GM12878 (cell line): ENCODE data around the gene SPAM1. TPM values are rescaled to one million over a fixed set of nuclear protein-coding genes. Genes with fewer than 3 reads are reported as not detected.

ENCODE experiments used
- ATAC-seq: fragments of 200-7000 bp; cut with Tn5 transposase; 3 replicates; pipeline ENCODE4 v1.9.1; 2020; ENCODE audit warnings: mild to moderate bottlenecking, moderate library complexity
- BruUV-seq: library from RNA; stranded (reverse); fragments of 400-500 nt; replicated peaks from 2 replicates; lab custom pipeline; 2021; lab: Mats Ljungman, UMichigan
- CTCF ChIA-PET: fragments of 300-600 bp; sonication (Branson Sonifier 250); formaldehyde crosslinking; extraction: SDS; loops from one replicate; lab custom pipeline; 2021; ENCODE audit warnings: inconsistent platforms; lab: Yijun Ruan, JAX
- POLR2A ChIA-PET: fragments of 350-600 bp; formaldehyde crosslinking; extraction: SDS; loops from one replicate; lab custom pipeline; 2021; ENCODE audit warnings: inconsistent platforms; lab: Charles Lee
- RAD21 ChIA-PET: fragments of 300-600 bp; sonication (Branson Sonifier 250); formaldehyde crosslinking; loops from one replicate; lab custom pipeline; 2023; ENCODE audit warnings: antibody characterized with exemption; ENCODE audit not compliant: unreplicated experiment; lab: Charles Lee
- SMC1A ChIA-PET: fragments of 300-600 bp; sonication (Branson Sonifier 250); formaldehyde crosslinking; loops from one replicate; lab custom pipeline; 2023; ENCODE audit not compliant: unreplicated experiment, uncharacterized antibody; lab: Charles Lee
- DNase-seq: peaks from one replicate; pipeline ENCODE4 v3.0.0-alpha.2; 2011; ENCODE audit warnings: low read depth, low spot score
- FAIRE-seq: peaks from 3 replicates; lab custom pipeline; 2011; peaks lifted over from hg19 to GRCh38; lab: Jason Lieb, UNC
- H2AFZ ChIP-seq: 2 replicates; pipeline ENCODE4 v1.6.0; 2011; ENCODE audit warnings: low read depth, low read length, control low read depth; ENCODE audit not compliant: control insufficient read depth
- H3K27ac ChIP-seq: 2 replicates; pipeline ENCODE4 v1.5.1; 2011; ENCODE audit warnings: control low read depth; ENCODE audit not compliant: control insufficient read depth, insufficient read depth
- H3K27me3 ChIP-seq, 2 experiments: replicated peaks in 1 of 2; 2 replicates each; pipeline versions ENCODE4 v1.6.0 to v1.6.1; 2011; ENCODE audit warnings: low read length in 1 of 2; ENCODE audit not compliant: control insufficient read depth in 2 of 2, insufficient read depth in 2 of 2
- H3K36me3 ChIP-seq, 2 experiments: 2 replicates each; pipeline ENCODE4 v1.5.1; 2011; ENCODE audit warnings: low read length in 1 of 2; ENCODE audit not compliant: control insufficient read depth in 2 of 2, insufficient read depth in 2 of 2
- H3K4me1 ChIP-seq: 2 replicates; pipeline ENCODE4 v1.6.1; 2011; ENCODE audit warnings: mild to moderate bottlenecking, low read length, moderate library complexity, mixed read lengths; ENCODE audit not compliant: control insufficient read depth, insufficient read depth
- H3K4me2 ChIP-seq: 2 replicates; pipeline ENCODE4 v1.6.0; 2011; ENCODE audit warnings: control low read depth; ENCODE audit not compliant: control insufficient read depth, insufficient read depth
- H3K4me3 ChIP-seq: fragments of 200-600 bp; sonication (generic); 2 replicates; pipeline ENCODE4 v1.5.1; 2016
- H3K79me2 ChIP-seq: 2 replicates; pipeline ENCODE4 v1.6.0; 2011; ENCODE audit warnings: low read length; ENCODE audit not compliant: control insufficient read depth, insufficient read depth
- H3K9ac ChIP-seq: 2 replicates; pipeline ENCODE4 v1.8.0; 2011; ENCODE audit warnings: low read length, control low read depth, mixed read lengths; ENCODE audit not compliant: control insufficient read depth, insufficient read depth
- H3K9me3 ChIP-seq: replicated peaks from 3 replicates; pipeline ENCODE4 v1.5.1; 2011; ENCODE audit warnings: mild to moderate bottlenecking, low read length; ENCODE audit not compliant: control insufficient read depth, insufficient read depth
- H4K20me1 ChIP-seq: 2 replicates; pipeline ENCODE4 v1.6.0; 2011; ENCODE audit not compliant: control insufficient read depth, insufficient read depth
- FOXK2 ChIP-seq: fragments of 450-650 bp; IDR thresholded peaks from 2 replicates; pipeline ENCODE4 v1.6.1; 2017; ENCODE audit warnings: mild to moderate bottlenecking, moderate library complexity
- KLF5 ChIP-seq: fragments of 450-650 bp; IDR thresholded peaks from 2 replicates; pipeline ENCODE4 v1.6.1; 2014; ENCODE audit warnings: mild to moderate bottlenecking; ENCODE audit not compliant: partially characterized antibody
- NFXL1 ChIP-seq: fragments of 450-650 bp; IDR thresholded peaks from 2 replicates; pipeline ENCODE4 v1.6.1; 2017; ENCODE audit warnings: antibody characterized with exemption, mild to moderate bottlenecking, borderline replicate concordance
- RUNX3 ChIP-seq: IDR thresholded peaks from 2 replicates; pipeline ENCODE4 v1.6.1; 2012; ENCODE audit warnings: low read length, inconsistent platforms
- STAT1 ChIP-seq: fragments of 450-650 bp; conservative IDR thresholded peaks from 2 replicates; pipeline ENCODE4 v1.6.1; 2014; ENCODE audit warnings: antibody characterized with exemption, mild to moderate bottlenecking
- ZNF384 ChIP-seq: IDR thresholded peaks from 2 replicates; pipeline ENCODE4 v1.6.1; 2012; ENCODE audit warnings: low read depth, mild to moderate bottlenecking, low read length, improper control_type of control experiment, borderline replicate concordance
- in situ Hi-C: fragments of 300-500 bp; cut with MboI; formaldehyde crosslinking; loops from 9 replicates; pipeline ENCODE4 v1.14.3; 2018; ENCODE audit warnings: mixed read lengths
- intact Hi-C: fragments of 100-400 bp; cut with micrococcal nuclease; formaldehyde crosslinking; loops from one replicate; pipeline ENCODE4 v1.14.2; 2022; ENCODE audit not compliant: unreplicated experiment
- polyA plus RNA-seq, 11 experiments: library from polyadenylated mRNA; depleted of rRNA in 4 of 11; unstranded in 6 of 11; stranded (reverse) in 5 of 11; fragments of >200 nt; fragmentation: Nextera tagmentation in 4 of 11; fragmentation: Illumina TruSeq in 1 of 11; extraction: Ambion mirVana in 4 of 11; extraction: Trizol in 1 of 11; gene quantifications; 1 replicate in 1 of 11; 2 replicates in 10 of 11; pipeline versions ENCODE4 v1.2.1 to v1.2.3, GENCODE V29; 2011 to 2016; ENCODE audit warnings: inconsistent platforms in 2 of 11, missing spikeins in 2 of 11, low read depth in 1 of 11
- total RNA-seq, 4 experiments: library from RNA; depleted of rRNA in 3 of 4; stranded (reverse); fragments of >200 nt in 3 of 4; fragmentation: Illumina TruSeq in 1 of 4; extraction: Trizol in 1 of 4; gene quantifications; 2 replicates each; pipeline versions ENCODE4 v1.2.1 to v1.2.3, GENCODE V29; 2013 to 2021
- TF ChIP-seq, protein P1 (sequence below): fragments of 450-650 bp; IDR thresholded peaks from 2 replicates; pipeline ENCODE4 v1.6.1; 2017; ENCODE audit warnings: mild to moderate bottlenecking, low read depth, inconsistent platforms; ENCODE audit not compliant: poor library complexity, severe bottlenecking
- TF ChIP-seq, protein P2 (sequence below): IDR thresholded peaks from 2 replicates; pipeline ENCODE4 v1.6.1; 2011; ENCODE audit warnings: borderline replicate concordance, low read depth, mild to moderate bottlenecking, moderate library complexity, mixed read lengths, low read length; ENCODE audit not compliant: insufficient read depth; ENCODE audit errors: extremely low read length

Gene SPAM1
- total and polyA plus RNA-seq, 10 of the 15 experiments (the other 5 are each of a cell fraction or from before 2014, with no cell fraction given) = not detected

DNA sequence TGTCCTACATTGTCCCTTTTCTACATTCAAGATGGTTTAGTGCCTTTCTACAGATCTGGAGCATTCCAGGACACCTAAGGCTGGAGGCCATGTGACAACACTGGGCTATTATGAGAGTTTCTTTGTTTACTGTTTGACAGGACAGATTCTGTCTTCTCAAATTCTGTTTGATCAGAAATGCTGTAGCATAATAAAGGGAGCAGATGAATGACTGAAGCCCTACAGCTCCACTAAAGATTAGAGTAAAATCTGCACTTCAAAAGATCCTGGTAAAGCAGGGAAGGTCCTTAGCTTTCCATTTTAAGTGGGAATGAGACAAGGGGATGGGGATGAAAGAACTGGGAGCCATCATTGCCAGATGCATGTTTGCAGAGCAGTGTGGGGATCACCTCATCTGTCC lies 69.4 kb downstream of the SPAM1 start:
- RAD21 ChIA-PET = no interaction called here
- in situ Hi-C loops = no loop called here
- Histone ChIP-seq H3K9me3 (no peaks in the 10 kb centered on the region), H3K27ac (no peak overlapping the region), H3K4me2 (no peak overlapping the region), H3K27me3 (no peaks in the 10 kb centered on the region), H3K36me3 (no peaks in the 10 kb centered on the region), H3K4me3 (no peak overlapping the region), H3K9ac (no peak overlapping the region), H2AFZ (no peak overlapping the region), H4K20me1 (no peaks in the 10 kb centered on the region), H3K4me1 (no peaks in the 10 kb centered on the region), H3K79me2 (no peaks in the 10 kb centered on the region)
- CTCF ChIA-PET = interaction anchor here (0.6 kb wide), 1 partner anchor 32 kb away, joined by 4 read pairs; no protein-coding TSS in a partner anchor
- FAIRE-seq (no peak), ATAC-seq (no peak), DNase-seq (no peak)
- POLR2A ChIA-PET = no interaction called here
- SMC1A ChIA-PET = interaction anchor here (0.6 to 1.1 kb wide), 2 partner anchors 26 to 29 kb away, joined by 3 read pairs; no protein-coding TSS in a partner anchor
- intact Hi-C loops = no loop called here
- TF ChIP-seq NFXL1 (no peak), RUNX3 (no peak), FOXK2 (no peak), ZNF384 (no peak), STAT1 (no peak), KLF5 (no peak)
- TF ChIP-seq, protein P1, sequence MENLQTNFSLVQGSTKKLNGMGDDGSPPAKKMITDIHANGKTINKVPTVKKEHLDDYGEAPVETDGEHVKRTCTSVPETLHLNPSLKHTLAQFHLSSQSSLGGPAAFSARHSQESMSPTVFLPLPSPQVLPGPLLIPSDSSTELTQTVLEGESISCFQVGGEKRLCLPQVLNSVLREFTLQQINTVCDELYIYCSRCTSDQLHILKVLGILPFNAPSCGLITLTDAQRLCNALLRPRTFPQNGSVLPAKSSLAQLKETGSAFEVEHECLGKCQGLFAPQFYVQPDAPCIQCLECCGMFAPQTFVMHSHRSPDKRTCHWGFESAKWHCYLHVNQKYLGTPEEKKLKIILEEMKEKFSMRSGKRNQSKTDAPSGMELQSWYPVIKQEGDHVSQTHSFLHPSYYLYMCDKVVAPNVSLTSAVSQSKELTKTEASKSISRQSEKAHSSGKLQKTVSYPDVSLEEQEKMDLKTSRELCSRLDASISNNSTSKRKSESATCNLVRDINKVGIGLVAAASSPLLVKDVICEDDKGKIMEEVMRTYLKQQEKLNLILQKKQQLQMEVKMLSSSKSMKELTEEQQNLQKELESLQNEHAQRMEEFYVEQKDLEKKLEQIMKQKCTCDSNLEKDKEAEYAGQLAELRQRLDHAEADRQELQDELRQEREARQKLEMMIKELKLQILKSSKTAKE = no peak
- TF ChIP-seq, protein P2, sequence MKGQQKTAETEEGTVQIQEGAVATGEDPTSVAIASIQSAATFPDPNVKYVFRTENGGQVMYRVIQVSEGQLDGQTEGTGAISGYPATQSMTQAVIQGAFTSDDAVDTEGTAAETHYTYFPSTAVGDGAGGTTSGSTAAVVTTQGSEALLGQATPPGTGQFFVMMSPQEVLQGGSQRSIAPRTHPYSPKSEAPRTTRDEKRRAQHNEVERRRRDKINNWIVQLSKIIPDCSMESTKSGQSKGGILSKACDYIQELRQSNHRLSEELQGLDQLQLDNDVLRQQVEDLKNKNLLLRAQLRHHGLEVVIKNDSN = no peak
- no TSS peak for BruUV-seq
